ENCODE measurements around the gene ASCC3. TPM values are rescaled to one million over a fixed set of nuclear protein-coding genes. Genes with fewer than 3 reads are reported as not detected.
"Not testable (repeated sequence)": the region's sequence is repeated elsewhere in the genome, so short reads cannot be mapped to it uniquely, and the experiment has no call there.

Gene ASCC3
- polyA plus RNA-seq, 3 donors from 2014 or later = 9.3 to 30.9 (median 17.7) TPM

- Mint-ChIP-seq H3K4me1 (peaks cover 4 to 21% of the 10 kb centered on the region in 2 donors), H3K4me3 (no peak overlapping the region), H3K36me3 (peaks cover 50 to 73% (median 64%) of the 10 kb centered on the region in 3 donors), H3K27ac (no peak overlapping the region), H3K9me3 (no peaks in the 10 kb centered on the region), H3K27me3 (ENCODE audit: low read depth in 3 of 3) (peaks cover 2 to 3% (median 2%) of the 10 kb centered on the region in 3 donors)
- no peak for DNase-seq
These were observed 117.4 kb downstream of the ASCC3 start for GRCh38 chr6:100763617-100764241.

DNA sequence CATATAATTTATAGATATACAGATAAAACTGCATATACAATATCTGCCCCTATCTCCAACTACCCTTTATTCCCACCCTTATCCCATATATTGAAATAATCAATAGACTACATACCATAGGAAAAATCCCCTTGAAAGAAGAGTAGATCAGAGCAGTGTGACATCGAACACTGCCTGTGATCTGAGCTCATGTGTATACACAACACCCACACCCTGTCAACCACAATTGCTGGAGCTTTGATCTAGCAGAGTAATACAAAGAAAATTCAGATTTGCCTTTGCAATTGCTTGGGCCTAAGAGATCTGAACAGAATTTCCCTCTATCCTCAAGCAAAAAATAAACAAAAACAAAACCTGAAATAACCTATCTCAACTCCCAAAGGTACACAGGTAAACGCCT is 119.3 kb downstream of the ASCC3 start:
- peaks cover 2 to 3% (median 2%) of the 10 kb centered on the region in 3 donors for H3K27me3 Mint-ChIP-seq (ENCODE audit: low read depth in 3 of 3)
- no peaks in the 10 kb centered on the region for H3K9me3 Mint-ChIP-seq
- peak overlapping the region in 1 of 6 donors; percentile 10 for H3K27ac Mint-ChIP-seq
- no peak overlapping the region for H3K4me3 Mint-ChIP-seq
- H3K36me3 Mint-ChIP-seq = peaks cover 50 to 82% (median 82%) of the 10 kb centered on the region in 3 donors
- DNase-seq = no peak
- peaks cover 4 to 18% of the 10 kb centered on the region in 2 donors for H3K4me1 Mint-ChIP-seq

- H3K4me1 Mint-ChIP-seq = peaks cover 4 to 18% of the 10 kb centered on the region in 2 donors
- peaks cover 38 to 72% (median 65%) of the 10 kb centered on the region in 3 donors for H3K36me3 Mint-ChIP-seq
- not testable (repeated sequence) for H3K27me3 Mint-ChIP-seq (ENCODE audit: low read depth in 3 of 3); H3K4me3 Mint-ChIP-seq; H3K9me3 Mint-ChIP-seq; H3K27ac Mint-ChIP-seq; DNase-seq
These were observed 122.7 kb downstream of the ASCC3 start for GRCh38 chr6:100758386-100758785.

- Mint-ChIP-seq H3K36me3 (peaks cover 15 to 33% (median 31%) of the 10 kb centered on the region in 3 donors), H3K4me3 (no peak overlapping the region)
These were observed 127.7 kb downstream of the ASCC3 start for GRCh38 chr6:100753421-100753820.

GRCh38 chr6:100751590-100751989 is 129.5 kb downstream of the ASCC3 start:
- Mint-ChIP-seq H3K27me3 (ENCODE audit: low read depth in 3 of 3) (peaks cover 0 to 2% (median 0%) of the 10 kb centered on the region in 3 donors), H3K27ac (no peak overlapping the region), H3K36me3 (peaks cover 15 to 32% (median 26%) of the 10 kb centered on the region in 3 donors), H3K9me3 (no peaks in the 10 kb centered on the region), H3K4me1 (peaks cover 0 to 4% of the 10 kb centered on the region in 2 donors), H3K4me3 (no peak overlapping the region)
- DNase-seq = no peak

More at GRCh38 chr6:100753421-100753820, 127.7 kb downstream of the ASCC3 start:
- H3K9me3 Mint-ChIP-seq = no peaks in the 10 kb centered on the region
- DNase-seq = no peak
- no peak overlapping the region for H3K27ac Mint-ChIP-seq
- peaks cover 0 to 4% of the 10 kb centered on the region in 2 donors for H3K4me1 Mint-ChIP-seq
- H3K27me3 Mint-ChIP-seq (ENCODE audit: low read depth in 3 of 3) = peaks cover 0 to 2% (median 0%) of the 10 kb centered on the region in 3 donors

DNA sequence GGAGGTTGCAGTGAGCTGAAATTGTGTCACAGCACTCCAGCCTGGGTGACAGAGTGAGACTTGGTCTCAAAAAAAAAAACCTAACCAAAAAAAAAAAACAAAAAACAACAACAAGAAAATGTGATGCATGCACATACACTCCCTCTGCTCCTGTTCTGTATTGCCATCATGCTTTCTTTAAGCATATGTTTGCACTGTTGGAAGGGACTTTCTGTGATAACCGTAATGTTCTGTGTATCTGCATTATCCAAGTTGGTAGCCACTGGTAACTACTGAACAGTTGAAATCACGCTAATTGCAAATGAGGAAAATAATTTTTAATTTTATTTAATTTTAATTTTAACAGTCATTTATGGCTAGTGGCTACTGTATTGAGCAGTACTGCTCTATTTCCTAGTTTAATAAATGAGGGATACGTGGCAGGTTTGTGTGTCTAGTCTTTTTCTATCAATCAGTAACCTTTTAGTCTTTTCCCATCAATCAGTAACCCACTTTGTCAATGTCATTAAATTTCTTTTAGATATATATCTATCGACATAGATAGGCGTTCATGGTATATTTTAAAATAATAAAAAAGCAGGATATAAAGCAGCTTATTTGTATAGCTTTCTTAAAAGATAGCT is 135.6 kb downstream of the ASCC3 start:
- peaks cover 0 to 4% (median 0%) of the 10 kb centered on the region in 3 donors for H3K27me3 Mint-ChIP-seq (ENCODE audit: low read depth in 3 of 3)
- no peak overlapping the region for H3K27ac Mint-ChIP-seq
- H3K4me1 Mint-ChIP-seq = peaks cover 0 to 2% of the 10 kb centered on the region in 2 donors
- H3K36me3 Mint-ChIP-seq = peaks cover 15 to 36% (median 32%) of the 10 kb centered on the region in 3 donors
- no peak overlapping the region for H3K4me3 Mint-ChIP-seq
- DNase-seq = no peak
- H3K9me3 Mint-ChIP-seq = peaks cover 0 to 16% (median 2%) of the 10 kb centered on the region in 6 donors

- peaks cover 14 to 32% (median 18%) of the 10 kb centered on the region in 3 donors for H3K36me3 Mint-ChIP-seq
- H3K4me1 Mint-ChIP-seq = peaks cover 22 to 30% of the 10 kb centered on the region in 2 donors
- DNase-seq = no peak
- peaks cover 0 to 16% (median 5%) of the 10 kb centered on the region in 6 donors for H3K9me3 Mint-ChIP-seq
- no peak overlapping the region for H3K4me3 Mint-ChIP-seq
- peaks cover 0 to 4% (median 0%) of the 10 kb centered on the region in 3 donors for H3K27me3 Mint-ChIP-seq (ENCODE audit: low read depth in 3 of 3)
- no peak overlapping the region for H3K27ac Mint-ChIP-seq
These were observed 140.7 kb downstream of the ASCC3 start for GRCh38 chr6:100740439-100740838.

- Mint-ChIP-seq H3K4me1 (peaks cover 22 to 30% of the 10 kb centered on the region in 2 donors), H3K9me3 (peaks cover 0 to 16% (median 5%) of the 10 kb centered on the region in 6 donors), H3K36me3 (peaks cover 8 to 26% (median 12%) of the 10 kb centered on the region in 3 donors), H3K27ac (peak overlapping the region in 2 of 6 donors; percentile 33 to 40)
- not testable (repeated sequence) for DNase-seq; H3K4me3 Mint-ChIP-seq; H3K27me3 Mint-ChIP-seq (ENCODE audit: low read depth in 3 of 3)
These were observed 143.4 kb downstream of the ASCC3 start for GRCh38 chr6:100737720-100738119.

DNA sequence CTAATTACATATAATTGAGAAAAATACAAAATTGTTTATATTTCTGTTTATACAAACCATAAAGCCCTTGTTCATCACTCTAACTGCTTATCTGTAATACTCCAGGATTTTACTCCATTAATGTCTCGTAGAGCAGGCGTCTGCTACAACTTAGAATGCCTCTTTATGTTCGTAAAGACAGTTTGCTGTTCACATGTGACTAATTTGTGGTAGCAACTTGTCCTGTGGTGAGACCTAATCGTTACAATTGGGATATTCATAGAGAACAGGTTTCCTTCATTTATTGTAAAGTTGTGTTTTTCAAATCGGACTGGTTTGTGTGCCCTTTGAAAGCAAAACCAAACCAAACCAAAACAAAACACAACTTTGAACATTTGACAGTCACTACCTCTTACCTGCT is 149.7 kb downstream of the ASCC3 start:
- peaks cover 0 to 2% of the 10 kb centered on the region in 2 donors for H3K4me1 Mint-ChIP-seq
- DNase-seq = no peak
- H3K27me3 Mint-ChIP-seq (ENCODE audit: low read depth in 3 of 3) = peaks cover 0 to 2% (median 0%) of the 10 kb centered on the region in 3 donors
- no peak overlapping the region for H3K4me3 Mint-ChIP-seq
- H3K9me3 Mint-ChIP-seq = no peaks in the 10 kb centered on the region
- no peaks in the 10 kb centered on the region for H3K36me3 Mint-ChIP-seq
- no peak overlapping the region for H3K27ac Mint-ChIP-seq

DNA sequence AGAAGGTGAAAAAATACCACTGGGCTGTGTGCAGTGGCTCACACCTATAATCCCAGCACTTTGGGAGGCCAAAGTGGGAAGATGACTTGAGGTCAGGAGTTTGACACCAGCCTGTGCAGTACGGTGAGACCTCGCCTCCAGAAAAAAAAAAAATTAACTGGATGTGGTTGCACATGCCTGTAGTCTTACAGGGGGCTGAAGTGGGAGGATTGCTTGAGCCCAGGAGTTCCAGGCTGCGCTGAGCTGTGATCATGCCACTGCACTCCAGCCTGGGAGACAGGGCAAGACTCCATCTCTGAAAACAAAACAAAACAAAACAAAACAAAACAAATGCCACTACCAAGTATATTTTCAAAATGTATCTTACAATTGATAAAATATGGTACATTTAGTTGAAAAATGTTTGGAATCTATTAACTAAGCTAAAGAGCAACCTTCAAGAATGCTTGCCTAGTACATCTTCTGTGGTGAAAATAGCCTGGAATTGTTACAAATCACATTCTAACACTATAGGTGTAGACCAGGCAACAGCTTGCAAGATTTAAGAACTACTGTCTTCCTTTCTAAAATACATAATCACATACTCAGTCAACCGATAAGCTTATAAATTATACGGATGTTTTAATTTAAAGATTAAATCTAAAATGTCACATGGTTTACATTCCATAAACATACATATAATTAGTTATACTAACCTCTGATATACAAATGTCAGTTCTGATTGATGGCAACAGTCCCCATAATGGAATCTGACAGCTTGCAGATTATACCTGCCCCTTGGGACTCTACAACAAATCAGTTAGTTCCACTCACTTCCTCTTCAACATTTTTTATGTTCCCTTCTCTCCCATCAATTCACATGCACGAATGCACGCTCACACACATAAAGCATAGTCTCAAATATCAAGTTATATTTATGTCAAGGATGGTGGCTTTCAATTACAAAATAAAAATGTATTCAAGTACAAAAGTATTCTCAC is 150.8 kb downstream of the ASCC3 start:
- DNase-seq = no peak
- H3K36me3 Mint-ChIP-seq = no peaks in the 10 kb centered on the region

GRCh38 chr6:100726666-100727065 is 154.5 kb downstream of the ASCC3 start:
- Mint-ChIP-seq H3K27ac (no peak overlapping the region), H3K27me3 (ENCODE audit: low read depth in 3 of 3) (no peaks in the 10 kb centered on the region), H3K4me3 (no peak overlapping the region), H3K4me1 (no peaks in the 10 kb centered on the region), H3K36me3 (peaks cover 4 to 16% (median 9%) of the 10 kb centered on the region in 3 donors), H3K9me3 (no peaks in the 10 kb centered on the region)
- DNase-seq = no peak

More for the DNA sequence above, 150.8 kb downstream of the ASCC3 start:
- H3K4me1 Mint-ChIP-seq = no peaks in the 10 kb centered on the region
- H3K27me3 Mint-ChIP-seq (ENCODE audit: low read depth in 3 of 3) = peaks cover 0 to 2% (median 0%) of the 10 kb centered on the region in 3 donors
- no peaks in the 10 kb centered on the region for H3K9me3 Mint-ChIP-seq
- H3K4me3 Mint-ChIP-seq = no peak overlapping the region
- peak overlapping the region in 1 of 6 donors; percentile 32 for H3K27ac Mint-ChIP-seq

DNA sequence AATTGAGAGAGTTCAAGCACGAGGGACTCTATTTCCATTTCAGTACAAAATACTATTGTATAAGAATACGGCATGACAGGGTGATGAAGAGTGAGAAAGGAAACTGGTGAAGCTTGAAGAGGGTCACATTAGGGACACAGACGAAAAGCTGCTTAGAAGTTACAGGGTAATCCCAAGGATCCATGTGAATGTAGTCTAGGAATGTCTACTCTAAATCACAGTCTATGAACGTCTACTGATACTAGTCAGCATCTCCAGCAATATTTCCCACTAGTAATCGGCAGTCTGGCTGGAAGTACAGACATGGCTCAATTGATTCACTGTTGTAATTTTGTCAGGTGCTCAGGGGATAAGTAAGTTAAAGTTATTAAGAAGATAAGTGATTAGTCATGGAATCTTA is 156.4 kb downstream of the ASCC3 start:
- no peak overlapping the region for H3K4me3 Mint-ChIP-seq
- no peak for DNase-seq
- peaks cover 6 to 14% of the 10 kb centered on the region in 2 donors for H3K4me1 Mint-ChIP-seq
- no peaks in the 10 kb centered on the region for H3K27me3 Mint-ChIP-seq (ENCODE audit: low read depth in 3 of 3)
- no peaks in the 10 kb centered on the region for H3K9me3 Mint-ChIP-seq
- peak overlapping the region in 1 of 6 donors; percentile 11 for H3K27ac Mint-ChIP-seq
- H3K36me3 Mint-ChIP-seq = peaks cover 4 to 16% (median 9%) of the 10 kb centered on the region in 3 donors

- no peaks in the 10 kb centered on the region for H3K27me3 Mint-ChIP-seq (ENCODE audit: low read depth in 3 of 3)
- H3K4me1 Mint-ChIP-seq = peaks cover 6 to 16% of the 10 kb centered on the region in 2 donors
- no peak for DNase-seq
- H3K9me3 Mint-ChIP-seq = no peaks in the 10 kb centered on the region
- peaks cover 4 to 16% (median 9%) of the 10 kb centered on the region in 3 donors for H3K36me3 Mint-ChIP-seq
- H3K27ac Mint-ChIP-seq = peak overlapping the region in 5 of 6 donors; percentile 4 to 43 (median 15)
- no peak overlapping the region for H3K4me3 Mint-ChIP-seq
These were observed 156.9 kb downstream of the ASCC3 start for GRCh38 chr6:100724222-100724621.
